NOMO-1 treated with DMSO at 0.1 percent for 48 hours (cell line): Measurements from ENCODE around the gene WNK2.
A peak's percentile ranks its signal among the peaks of the same experiment; 100 is the strongest.
"Not testable (repeated sequence)": the region's sequence is repeated elsewhere in the genome, so short reads cannot be mapped to it uniquely, and the experiment has no call there.

Experiments
- DNase-seq: peaks from one replicate; lab custom pipeline; 2025; ENCODE audit not compliant: unreplicated experiment; lab: John Stamatoyannopoulos, UW

Gene WNK2

GRCh38 chr9:93233033-93233432, 49.1 kb downstream of the WNK2 start:
- DNase-seq: no peak

- no peak for DNase-seq
Observed at GRCh38 chr9:93234600-93234999, 50.7 kb downstream of the WNK2 start.

- DNase-seq: no peak
Observed at GRCh38 chr9:93235300-93235960, 51.5 kb downstream of the WNK2 start.

- no peak for DNase-seq
Observed at GRCh38 chr9:93236541-93237206, 52.7 kb downstream of the WNK2 start.

GRCh38 chr9:93237540-93237939, 53.6 kb downstream of the WNK2 start:
- DNase-seq: peak; percentile 33

- DNase-seq: no peak
Observed at GRCh38 chr9:93238953-93239925, 55.3 kb downstream of the WNK2 start.

- DNase-seq: no peak
Observed at GRCh38 chr9:93240891-93241334, 57.0 kb downstream of the WNK2 start.

GRCh38 chr9:93243112-93243511, 59.2 kb downstream of the WNK2 start:
- DNase-seq: no peak

GRCh38 chr9:93244101-93244500, 60.2 kb downstream of the WNK2 start:
- DNase-seq: no peak

- no peak for DNase-seq
Observed at GRCh38 chr9:93244510-93245436, 60.8 kb downstream of the WNK2 start.

GRCh38 chr9:93245437-93245970, 61.6 kb downstream of the WNK2 start:
- DNase-seq: no peak

GRCh38 chr9:93246111-93246510, 62.2 kb downstream of the WNK2 start:
- DNase-seq: no peak

GRCh38 chr9:93246526-93246925, 62.6 kb downstream of the WNK2 start:
- DNase-seq: no peak

- no peak for DNase-seq
Observed at GRCh38 chr9:93247099-93247865, 63.3 kb downstream of the WNK2 start.

GRCh38 chr9:93247892-93248291, 64.0 kb downstream of the WNK2 start:
- no peak for DNase-seq

- DNase-seq: no peak
Observed at GRCh38 chr9:93248386-93249040, 64.6 kb downstream of the WNK2 start.

- DNase-seq: no peak
Observed at GRCh38 chr9:93250185-93250584, 66.2 kb downstream of the WNK2 start.

GRCh38 chr9:93251309-93251708, 67.4 kb downstream of the WNK2 start:
- DNase-seq: not testable (repeated sequence)
